HepG2 (cell line): ENCODE measurements around the gene SNRPD2. TPM values are rescaled to one million over a fixed set of nuclear protein-coding genes. Genes with fewer than 3 reads are reported as not detected.

Experiments used
- DMAP1 ChIP-seq: IDR thresholded peaks from 2 replicates; pipeline ENCODE4 v1.6.1; 2016
- FOXC1 ChIP-seq: sonication (generic); formaldehyde crosslinking; IDR thresholded peaks from 2 replicates; pipeline ENCODE4 v1.8.0; 2022; ENCODE audit warnings: mild to moderate bottlenecking, missing genetic modification reagents, borderline replicate concordance
- HDAC6 ChIP-seq: fragments of 200-600 bp; sonication (generic); IDR thresholded peaks from 2 replicates; pipeline ENCODE4 v1.7.0; 2017; ENCODE audit warnings: mild to moderate bottlenecking, antibody characterized with exemption, low read length, low read depth
- HNF4A ChIP-seq: sonication (generic); formaldehyde crosslinking; IDR thresholded peaks from 2 replicates; pipeline ENCODE4 v1.4.0; 2020; ENCODE audit warnings: missing genetic modification reagents
- IKZF5 ChIP-seq: IDR thresholded peaks from 2 replicates; pipeline ENCODE4 v1.6.1; 2018; ENCODE audit warnings: missing genetic modification reagents, mild to moderate bottlenecking, missing compliant biosample characterization
- JARID2 ChIP-seq: sonication (generic); formaldehyde crosslinking; IDR thresholded peaks from 2 replicates; pipeline ENCODE4 v1.8.1; 2023; ENCODE audit warnings: missing genetic modification reagents, inconsistent platforms; ENCODE audit not compliant: insufficient replicate concordance
- MTERF4 ChIP-seq: sonication (generic); formaldehyde crosslinking; IDR thresholded peaks from 2 replicates; pipeline ENCODE4 v1.8.0; 2023; ENCODE audit warnings: mild to moderate bottlenecking, missing genetic modification reagents
- MYNN ChIP-seq: sonication (generic); formaldehyde crosslinking; IDR thresholded peaks from 2 replicates; pipeline ENCODE4 v1.4.0; 2020; ENCODE audit warnings: mild to moderate bottlenecking, low read depth, missing genetic modification reagents
- NFKBIZ ChIP-seq: IDR thresholded peaks from 2 replicates; pipeline ENCODE4 v1.6.1; 2018; ENCODE audit warnings: missing genetic modification reagents, missing compliant biosample characterization
- SNAPC4 ChIP-seq: sonication (generic); formaldehyde crosslinking; IDR thresholded peaks from 2 replicates; pipeline ENCODE4 v1.4.0; 2020; ENCODE audit warnings: mild to moderate bottlenecking, missing genetic modification reagents
- TRAFD1 ChIP-seq: sonication (generic); formaldehyde crosslinking; IDR thresholded peaks from 2 replicates; pipeline ENCODE4 v1.5.1; 2020; ENCODE audit warnings: missing genetic modification reagents, mild to moderate bottlenecking, borderline replicate concordance
- ZNF280D ChIP-seq: sonication (generic); formaldehyde crosslinking; IDR thresholded peaks from 2 replicates; pipeline ENCODE4 v1.5.1; 2020; ENCODE audit warnings: mild to moderate bottlenecking, missing genetic modification reagents
- ZNF383 ChIP-seq: sonication (generic); formaldehyde crosslinking; IDR thresholded peaks from 2 replicates; pipeline ENCODE4 v1.4.0; 2020; ENCODE audit warnings: missing genetic modification reagents, mild to moderate bottlenecking, borderline replicate concordance
- ZNF782 ChIP-seq: sonication (generic); formaldehyde crosslinking; IDR thresholded peaks from 2 replicates; pipeline ENCODE4 v1.4.0; 2020; ENCODE audit warnings: missing genetic modification reagents, mild to moderate bottlenecking, borderline replicate concordance
- ZNF879 ChIP-seq: sonication (generic); formaldehyde crosslinking; IDR thresholded peaks from 2 replicates; pipeline ENCODE4 v1.8.1; 2023; ENCODE audit warnings: missing genetic modification reagents
- polyA plus RNA-seq, 8 experiments: library from polyadenylated mRNA; depleted of rRNA in 3 of 8; stranded (reverse) in 7 of 8; unstranded in 1 of 8; fragments of >200 nt; fragmentation: Illumina TruSeq in 4 of 8; extraction: Trizol in 4 of 8; gene quantifications; 2 replicates each; pipeline versions ENCODE4 v1.2.1 to v1.2.3, GENCODE V29; 2011 to 2016; ENCODE audit warnings: low read depth in 4 of 8, missing spikeins in 1 of 8, mixed read lengths in 1 of 8; ENCODE audit not compliant: insufficient read depth in 1 of 8
- total RNA-seq, 5 experiments: library from RNA; depleted of rRNA; stranded (reverse); fragments of >200 nt; fragmentation: Illumina TruSeq; extraction: Trizol; gene quantifications; 2 replicates each; pipeline ENCODE4 v1.2.3, GENCODE V29; 2016; ENCODE audit warnings: low read depth in 1 of 5

SNRPD2 gene
- total and polyA plus RNA-seq, 2 of the 13 experiments (the other 11 are each of a cell fraction or from before 2014, with no cell fraction given) = 299 to 485 TPM

GRCh38 chr19:45681391-45682015 is 10.2 kb downstream of the SNRPD2 start (continued):
- no peak for TF ChIP-seq HDAC6
- TF ChIP-seq FOXC1 (CRISPR knock-in tag) = no peak; the same call in 1 of the 2 replicates
- TF ChIP-seq JARID2 (CRISPR knock-in tag) = peak; percentile 19
- peak; percentile 78; the same call in 1 of the 2 replicates for TF ChIP-seq MTERF4 (CRISPR knock-in tag)
- TF ChIP-seq NFKBIZ (CRISPR knock-in tag) = no peak
- no peak for TF ChIP-seq DMAP1 (CRISPR knock-in tag)
- no peak for TF ChIP-seq SNAPC4 (CRISPR knock-in tag)
- TF ChIP-seq ZNF383 (CRISPR knock-in tag) = no peak
- peak; percentile 66; the same call in 1 of the 2 replicates for TF ChIP-seq IKZF5 (CRISPR knock-in tag)
- TF ChIP-seq MYNN (CRISPR knock-in tag) = no peak
- no peak for TF ChIP-seq ZNF280D (CRISPR knock-in tag)
- TF ChIP-seq HNF4A (CRISPR knock-in tag) = no peak
- no peak; the same call in 1 of the 2 replicates for TF ChIP-seq ZNF782 (CRISPR knock-in tag)
- TF ChIP-seq ZNF879 = no peak
- no peak for TF ChIP-seq TRAFD1 (CRISPR knock-in tag)
